ENCODE measurements around the gene AP1AR.

AP1AR gene

DNA sequence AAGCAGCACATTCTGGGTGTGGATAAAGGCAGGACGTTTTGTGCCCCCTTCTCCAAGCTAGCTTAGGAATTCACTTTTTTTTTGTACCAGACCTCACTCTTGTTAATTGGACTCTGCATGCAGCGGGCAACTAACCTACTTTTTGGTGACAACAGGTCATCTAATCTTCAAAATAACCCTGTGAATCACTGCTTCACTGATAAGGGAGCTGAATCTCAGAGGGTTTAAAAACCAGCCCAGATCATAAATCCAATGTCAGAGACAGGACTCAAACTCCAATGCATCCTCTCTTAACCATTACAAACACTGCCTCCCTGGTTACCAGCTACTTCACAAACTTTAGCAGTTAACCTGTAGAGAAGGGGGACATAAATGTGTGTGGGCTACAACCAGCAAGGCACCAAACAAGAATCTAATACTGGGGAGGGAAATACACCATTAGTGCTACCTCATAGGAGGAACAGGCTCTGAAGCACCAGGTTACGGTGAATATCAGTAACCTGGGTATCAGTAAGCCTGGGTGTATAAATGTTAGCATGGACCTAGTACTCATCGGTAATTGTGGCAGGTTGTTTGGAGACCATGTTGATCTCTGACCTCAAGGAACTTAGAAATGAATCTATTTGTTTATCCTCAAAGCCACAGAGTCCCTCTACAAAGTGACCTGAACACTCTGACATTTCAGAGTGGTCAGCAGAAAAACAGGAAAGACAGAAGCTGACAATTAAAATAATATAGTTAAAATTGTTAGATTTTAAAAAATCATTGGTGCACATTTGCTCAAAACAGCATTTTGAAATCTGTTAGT, 51.5 kb downstream of the AP1AR start:
- no peak overlapping the region for H3K27ac ChIP-seq (ENCODE audit: low read length)

DNA sequence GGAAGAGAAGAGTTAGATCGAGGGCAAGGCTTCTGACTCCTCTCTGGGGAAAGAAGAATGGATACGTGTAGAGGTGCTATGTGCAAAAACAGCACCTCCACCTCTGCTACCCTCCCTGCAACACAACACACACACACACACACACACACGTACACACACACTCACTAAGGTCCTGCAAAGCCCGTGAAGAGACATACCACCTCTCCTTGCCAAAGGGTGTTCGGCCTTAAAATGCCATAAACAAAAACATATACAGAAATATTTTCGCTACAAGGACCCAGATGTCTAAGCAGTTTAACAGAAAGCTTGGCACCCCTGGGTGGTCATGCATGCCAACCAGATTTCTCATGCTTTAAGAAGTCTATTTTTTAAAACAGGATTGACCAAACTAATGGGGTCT, 52.6 kb downstream of the AP1AR start:
- Histone ChIP-seq H3K27me3 (ENCODE audit: control insufficient read depth, insufficient read depth, low read length) (peaks cover 31% of the 10 kb centered on the region), H3K36me3 (ENCODE audit: control insufficient read depth, low read depth, low read length) (no peaks in the 10 kb centered on the region), H3K4me1 (ENCODE audit: control insufficient read depth, low read depth, low read length) (peaks cover 3% of the 10 kb centered on the region), H3K9ac (ENCODE audit: low read length) (no peak overlapping the region), H3K9me3 (ENCODE audit: control insufficient read depth, low read depth, low read length) (no peaks in the 10 kb centered on the region), H3K4me3 (ENCODE audit: low read length) (no peak overlapping the region), H3K27ac (ENCODE audit: low read length) (no peak overlapping the region)

More for the DNA sequence above, 51.5 kb downstream of the AP1AR start:
- H3K9ac ChIP-seq (ENCODE audit: low read length), result no peak overlapping the region
- no peak overlapping the region for H3K4me3 ChIP-seq (ENCODE audit: low read length)
- no peaks in the 10 kb centered on the region for H3K4me1 ChIP-seq (ENCODE audit: control insufficient read depth, low read depth, low read length)
- no peaks in the 10 kb centered on the region for H3K9me3 ChIP-seq (ENCODE audit: control insufficient read depth, low read depth, low read length)
- peaks cover 31% of the 10 kb centered on the region for H3K27me3 ChIP-seq (ENCODE audit: control insufficient read depth, insufficient read depth, low read length)
- H3K36me3 ChIP-seq (ENCODE audit: control insufficient read depth, low read depth, low read length), result no peaks in the 10 kb centered on the region

DNA sequence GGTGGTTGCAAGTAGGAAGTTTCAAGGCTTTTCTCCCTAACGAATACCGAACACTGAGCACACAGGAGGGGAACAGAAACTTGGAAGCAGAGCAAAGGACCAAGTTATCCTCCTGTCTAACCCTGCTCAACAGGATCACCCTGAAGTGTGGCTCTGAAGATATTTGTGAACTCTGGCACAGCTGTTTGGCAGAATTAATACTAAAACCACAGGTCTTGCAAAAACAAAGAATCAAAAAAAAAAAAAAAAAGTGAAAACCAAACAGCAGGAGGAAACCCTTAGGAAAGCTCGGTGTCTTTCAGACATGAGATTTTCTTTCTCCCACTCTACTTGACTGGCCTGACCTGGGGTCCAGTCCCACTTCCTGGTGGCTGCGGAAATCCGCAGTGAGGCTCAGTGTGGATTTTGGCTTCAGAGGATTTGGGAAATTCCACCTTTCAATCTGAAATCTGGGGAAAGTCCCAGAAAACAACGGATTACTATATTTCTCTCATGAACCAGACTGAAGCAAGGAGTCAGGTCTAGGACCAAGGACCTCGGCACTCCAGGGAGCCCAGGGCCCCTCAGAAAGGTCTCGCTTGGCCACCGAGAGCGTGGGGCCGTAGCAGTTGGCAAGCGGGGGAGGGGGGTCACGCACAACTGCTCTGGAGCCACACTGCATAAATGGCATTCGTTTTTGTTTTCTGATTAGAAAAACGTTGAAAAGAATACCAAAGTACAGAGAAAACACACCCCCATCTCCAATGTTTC, 53.2 kb downstream of the AP1AR start:
- H3K27ac ChIP-seq (ENCODE audit: low read length), result no peak overlapping the region
- H3K4me1 ChIP-seq (ENCODE audit: control insufficient read depth, low read depth, low read length), result peaks cover 3% of the 10 kb centered on the region

DNA sequence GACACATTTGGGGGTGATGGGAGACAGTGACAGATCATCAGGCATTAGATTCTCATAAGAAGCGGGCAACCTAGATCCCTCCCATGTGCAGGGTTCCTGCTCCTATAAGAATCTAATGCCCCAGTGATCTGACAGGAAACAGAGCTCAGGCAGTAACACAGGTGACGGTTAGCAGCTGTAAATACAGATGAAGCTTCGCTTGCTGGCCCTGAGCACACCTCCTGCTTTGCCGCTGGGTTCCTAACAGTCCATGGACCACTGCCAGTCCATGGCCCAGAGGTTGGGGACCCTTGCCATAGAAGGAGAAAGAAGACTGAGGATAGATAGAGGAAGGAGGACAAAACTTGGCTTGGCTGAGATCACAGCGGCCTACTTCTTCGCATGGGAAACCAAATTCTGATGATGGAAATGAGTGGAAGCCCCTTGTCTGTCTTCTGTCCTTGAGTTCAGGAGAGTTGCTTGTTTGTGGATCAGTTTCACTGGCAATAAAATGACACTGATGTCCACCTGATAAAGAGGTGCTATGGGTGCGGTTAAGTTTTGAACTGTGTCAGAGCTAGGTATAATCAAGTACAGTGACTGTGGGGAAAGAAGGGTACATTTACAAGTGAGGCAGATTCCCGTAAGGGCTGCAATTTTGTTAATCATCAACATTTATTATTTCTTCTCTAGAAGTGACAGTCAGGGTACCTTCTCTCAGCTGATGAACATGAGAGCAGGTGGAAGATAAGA, 55.8 kb downstream of the AP1AR start:
- no peak overlapping the region for H3K4me3 ChIP-seq (ENCODE audit: low read length)
- no peak overlapping the region for H3K27ac ChIP-seq (ENCODE audit: low read length)
- no peaks in the 10 kb centered on the region for H3K9me3 ChIP-seq (ENCODE audit: control insufficient read depth, low read depth, low read length)
- peaks cover 3% of the 10 kb centered on the region for H3K4me1 ChIP-seq (ENCODE audit: control insufficient read depth, low read depth, low read length)
- H3K27me3 ChIP-seq (ENCODE audit: control insufficient read depth, insufficient read depth, low read length), result peaks cover 31% of the 10 kb centered on the region
- no peaks in the 10 kb centered on the region for H3K36me3 ChIP-seq (ENCODE audit: control insufficient read depth, low read depth, low read length)
- H3K9ac ChIP-seq (ENCODE audit: low read length), result no peak overlapping the region

More for the DNA sequence above, 53.2 kb downstream of the AP1AR start:
- Histone ChIP-seq H3K9me3 (ENCODE audit: control insufficient read depth, low read depth, low read length) (no peaks in the 10 kb centered on the region), H3K4me3 (ENCODE audit: low read length) (peak overlapping the region; percentile 78), H3K36me3 (ENCODE audit: control insufficient read depth, low read depth, low read length) (no peaks in the 10 kb centered on the region), H3K27me3 (ENCODE audit: control insufficient read depth, insufficient read depth, low read length) (peaks cover 31% of the 10 kb centered on the region), H3K9ac (ENCODE audit: low read length) (peak overlapping the region; percentile 48)

DNA sequence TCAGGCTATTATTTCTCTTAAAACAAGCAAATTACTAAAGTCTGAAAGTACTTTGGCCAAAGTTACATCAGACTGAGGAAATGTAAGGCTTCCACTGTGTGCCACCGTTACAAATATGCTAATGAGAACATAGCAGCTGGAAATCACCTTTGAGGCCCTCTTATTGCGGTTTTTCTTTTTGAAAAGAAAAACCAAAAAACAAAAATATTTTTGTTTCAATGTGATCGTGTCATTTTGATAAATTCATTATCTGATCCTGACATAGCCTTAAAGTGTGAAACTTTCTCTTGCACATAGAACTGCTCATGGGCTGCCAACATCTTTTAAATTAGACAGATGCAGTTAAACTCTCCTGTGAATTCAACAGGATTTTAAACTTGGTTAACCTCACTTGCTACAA, 56.9 kb downstream of the AP1AR start:
- H3K4me1 ChIP-seq (ENCODE audit: control insufficient read depth, low read depth, low read length), result peaks cover 3% of the 10 kb centered on the region
- no peak overlapping the region for H3K4me3 ChIP-seq (ENCODE audit: low read length)
- no peak overlapping the region for H3K9ac ChIP-seq (ENCODE audit: low read length)
- H3K9me3 ChIP-seq (ENCODE audit: control insufficient read depth, low read depth, low read length), result no peaks in the 10 kb centered on the region
- H3K27ac ChIP-seq (ENCODE audit: low read length), result no peak overlapping the region
- no peaks in the 10 kb centered on the region for H3K36me3 ChIP-seq (ENCODE audit: control insufficient read depth, low read depth, low read length)
- H3K27me3 ChIP-seq (ENCODE audit: control insufficient read depth, insufficient read depth, low read length), result peaks cover 31% of the 10 kb centered on the region

DNA sequence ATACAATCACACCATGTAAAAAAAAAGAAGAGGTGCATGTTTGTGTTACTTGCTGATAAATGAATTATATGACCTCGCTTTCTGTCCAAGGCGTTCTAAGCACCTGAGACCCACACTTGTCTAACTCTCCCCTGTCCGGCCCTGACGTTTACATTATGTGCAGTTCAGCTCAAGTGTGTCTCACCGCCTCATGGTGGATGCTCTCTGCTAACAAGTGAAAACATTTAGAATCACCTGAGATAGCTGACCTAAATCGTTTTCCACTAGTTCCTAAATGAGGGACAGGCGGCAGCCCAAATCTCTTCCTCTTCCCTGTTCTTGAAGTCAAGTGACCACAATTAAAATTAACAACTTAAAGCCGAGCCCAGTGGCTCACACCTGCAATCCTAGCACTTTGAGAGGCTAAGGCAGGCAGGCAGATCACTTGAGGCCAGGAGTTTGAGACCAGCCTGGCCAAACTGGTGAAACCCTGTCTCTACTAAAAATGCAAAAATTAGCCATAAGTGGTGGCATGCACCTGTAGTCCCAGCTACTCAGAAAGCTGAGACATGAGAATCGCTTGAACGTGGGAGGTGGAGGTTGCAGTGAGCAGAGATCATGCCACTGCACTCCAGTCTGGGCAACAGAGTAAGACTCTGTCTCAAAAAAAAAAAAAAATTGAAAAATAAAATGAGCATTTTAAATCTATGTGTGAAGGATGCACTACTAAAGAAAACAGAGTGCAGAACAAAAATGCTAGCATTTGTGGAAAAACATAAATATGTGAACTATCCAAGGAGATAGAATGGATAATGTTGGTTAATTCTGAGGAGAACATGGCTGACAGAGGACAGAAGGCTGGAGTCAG, 58.0 kb downstream of the AP1AR start:
- H3K9me3 ChIP-seq (ENCODE audit: control insufficient read depth, low read depth, low read length), result no peaks in the 10 kb centered on the region
- H3K27me3 ChIP-seq (ENCODE audit: control insufficient read depth, insufficient read depth, low read length), result peaks cover 20% of the 10 kb centered on the region
- H3K27ac ChIP-seq (ENCODE audit: low read length), result no peak overlapping the region
- no peak overlapping the region for H3K9ac ChIP-seq (ENCODE audit: low read length)
- H3K4me3 ChIP-seq (ENCODE audit: low read length), result no peak overlapping the region
- H3K36me3 ChIP-seq (ENCODE audit: control insufficient read depth, low read depth, low read length), result no peaks in the 10 kb centered on the region
- peaks cover 3% of the 10 kb centered on the region for H3K4me1 ChIP-seq (ENCODE audit: control insufficient read depth, low read depth, low read length)

DNA sequence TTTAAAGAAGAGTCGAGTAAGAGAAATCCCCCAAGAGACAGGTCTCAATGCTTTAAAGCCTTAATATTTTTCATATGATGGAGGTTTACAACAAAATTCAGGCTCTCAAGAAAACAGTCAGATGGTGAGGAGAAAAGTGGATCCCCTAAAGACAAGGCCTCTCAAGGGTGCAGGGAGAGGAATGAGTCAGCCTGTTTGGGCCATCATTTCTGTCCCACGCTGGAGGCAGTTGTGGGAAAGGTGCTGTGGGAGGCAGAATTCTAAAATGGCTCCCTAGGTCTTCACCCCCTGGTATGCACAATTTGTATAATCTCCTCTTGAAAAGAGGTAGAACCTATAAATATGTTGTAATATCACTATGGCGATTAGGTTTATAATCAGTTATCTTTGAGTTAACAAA, 58.8 kb downstream of the AP1AR start:
- no peak overlapping the region for H3K9ac ChIP-seq (ENCODE audit: low read length)
- peaks cover 3% of the 10 kb centered on the region for H3K4me1 ChIP-seq (ENCODE audit: control insufficient read depth, low read depth, low read length)
- H3K9me3 ChIP-seq (ENCODE audit: control insufficient read depth, low read depth, low read length), result no peaks in the 10 kb centered on the region
- H3K36me3 ChIP-seq (ENCODE audit: control insufficient read depth, low read depth, low read length), result no peaks in the 10 kb centered on the region
- no peak overlapping the region for H3K27ac ChIP-seq (ENCODE audit: low read length)
- peaks cover 13% of the 10 kb centered on the region for H3K27me3 ChIP-seq (ENCODE audit: control insufficient read depth, insufficient read depth, low read length)
- no peak overlapping the region for H3K4me3 ChIP-seq (ENCODE audit: low read length)

DNA sequence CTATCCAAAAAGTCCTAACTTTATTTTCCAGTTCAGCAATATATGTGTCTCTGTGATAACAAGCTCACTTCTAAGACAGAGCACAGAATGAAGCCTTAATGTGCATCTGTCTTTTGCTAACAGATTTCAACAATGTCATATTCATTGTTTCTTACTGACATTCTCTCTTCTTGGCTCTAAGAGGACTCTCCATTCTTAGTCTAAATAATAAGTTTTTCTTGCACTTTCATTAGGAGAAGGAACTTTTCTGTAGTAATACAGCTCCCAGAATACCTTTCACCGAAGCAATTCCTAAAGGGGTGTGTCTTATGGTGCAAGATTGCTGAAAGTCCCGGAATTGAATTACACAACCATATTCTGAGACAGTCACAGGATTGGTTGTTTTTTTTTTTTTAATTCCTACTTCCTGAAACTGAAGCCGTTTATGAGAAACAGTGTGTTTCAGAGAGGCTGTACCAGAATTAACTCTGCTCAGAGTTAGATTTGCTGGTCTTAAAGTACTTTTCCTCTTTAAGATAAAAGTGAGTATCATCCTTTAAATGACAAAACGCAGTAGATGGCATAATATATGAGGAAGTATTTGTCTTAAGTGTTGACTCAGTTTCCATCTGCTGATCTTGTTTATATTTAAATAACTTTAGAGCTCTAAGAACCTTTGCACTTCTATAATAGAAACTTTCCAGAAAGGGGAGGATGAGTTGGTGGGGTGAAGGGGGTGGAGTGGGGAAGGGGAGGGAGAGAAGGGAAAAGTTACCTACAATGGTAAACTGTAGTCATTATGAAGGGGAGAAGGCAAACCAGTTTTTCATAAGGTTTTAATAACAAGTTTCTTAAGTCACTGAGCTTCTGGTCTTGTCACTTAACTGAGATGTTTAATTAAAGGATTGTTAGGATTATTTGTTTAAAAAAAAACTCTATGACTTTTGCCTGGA, 65.6 kb downstream of the AP1AR start, which contains the start of gene ALPK1:
Gene ALPK1, plus strand, starts transcription at position 421 of the 932 bp plus-strand sequence.
- no peaks in the 10 kb centered on the region for H3K9me3 ChIP-seq (ENCODE audit: control insufficient read depth, low read depth, low read length)
- no peak within 1 kb of the TSS for H3K27ac ChIP-seq (ENCODE audit: low read length)
- H3K9ac ChIP-seq (ENCODE audit: low read length), result no peak within 1 kb of the TSS
- H3K36me3 ChIP-seq (ENCODE audit: control insufficient read depth, low read depth, low read length), result no peaks in the 10 kb centered on the region
- H3K27me3 ChIP-seq (ENCODE audit: control insufficient read depth, insufficient read depth, low read length), result no peaks in the 10 kb centered on the region
- H3K4me3 ChIP-seq (ENCODE audit: low read length), result no peak within 1 kb of the TSS
- H3K4me1 ChIP-seq (ENCODE audit: control insufficient read depth, low read depth, low read length), result no peaks in the 10 kb centered on the region

DNA sequence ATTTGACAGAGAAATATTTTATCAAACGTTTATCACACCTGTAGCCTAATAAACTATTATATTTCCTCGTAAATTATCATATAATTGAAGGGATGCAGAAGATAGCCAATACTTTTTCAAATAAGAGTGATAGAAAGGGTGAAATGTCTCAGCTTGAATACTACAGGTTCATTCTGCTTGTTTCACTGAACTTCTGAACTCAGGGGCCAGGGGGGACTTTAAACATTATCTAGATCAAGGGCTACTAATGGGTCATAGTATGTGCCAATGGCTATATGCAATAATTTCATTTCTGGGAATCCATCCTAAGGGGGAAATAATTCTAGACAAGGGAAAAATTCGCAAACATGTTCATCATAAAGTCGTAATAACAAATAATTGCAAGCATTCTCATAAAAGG, 68.1 kb downstream of the AP1AR start:
- Histone ChIP-seq H3K9me3 (ENCODE audit: control insufficient read depth, low read depth, low read length) (no peaks in the 10 kb centered on the region), H3K4me3 (ENCODE audit: low read length) (no peak overlapping the region), H3K36me3 (ENCODE audit: control insufficient read depth, low read depth, low read length) (no peaks in the 10 kb centered on the region), H3K9ac (ENCODE audit: low read length) (no peak overlapping the region), H3K27me3 (ENCODE audit: control insufficient read depth, insufficient read depth, low read length) (no peaks in the 10 kb centered on the region), H3K4me1 (ENCODE audit: control insufficient read depth, low read depth, low read length) (no peaks in the 10 kb centered on the region), H3K27ac (ENCODE audit: low read length) (no peak overlapping the region)

Data from iPS-18a (cell line).